Memory B cell (primary cell): ENCODE measurements around the gene CNTN6.

Source experiments
- ATAC-seq: fragments of 150-1000 bp; cut with Tn5 transposase; 2 replicates; pipeline ENCODE4 v1.10.0; 2021; ENCODE audit warnings: low read depth, mild to moderate bottlenecking, moderate library complexity
- DNase-seq, 2 donors: peaks; one replicate each; pipeline ENCODE4 v3.0.0; 2022; ENCODE audit warnings: low spot score in 2 of 2
- H3K27ac Mint-ChIP-seq: one replicate; pipeline ENCODE4 v1.8.0; 2022; ENCODE audit warnings: mild to moderate bottlenecking, moderate library complexity, mixed read lengths
- H3K27me3 Mint-ChIP-seq: one replicate; pipeline ENCODE4 v1.8.0; 2022; ENCODE audit warnings: mixed read lengths
- H3K36me3 Mint-ChIP-seq: one replicate; pipeline ENCODE4 v1.8.0; 2022; ENCODE audit warnings: mild to moderate bottlenecking, mixed read lengths
- H3K4me1 Mint-ChIP-seq: one replicate; pipeline ENCODE4 v1.8.0; 2022; ENCODE audit warnings: mixed read lengths
- H3K4me3 Mint-ChIP-seq: one replicate; pipeline ENCODE4 v1.8.0; 2022; ENCODE audit warnings: mild to moderate bottlenecking, moderate library complexity, mixed read lengths
- H3K9me3 Mint-ChIP-seq: one replicate; pipeline ENCODE4 v1.8.0; 2022; ENCODE audit warnings: mixed read lengths

CNTN6 gene

DNA sequence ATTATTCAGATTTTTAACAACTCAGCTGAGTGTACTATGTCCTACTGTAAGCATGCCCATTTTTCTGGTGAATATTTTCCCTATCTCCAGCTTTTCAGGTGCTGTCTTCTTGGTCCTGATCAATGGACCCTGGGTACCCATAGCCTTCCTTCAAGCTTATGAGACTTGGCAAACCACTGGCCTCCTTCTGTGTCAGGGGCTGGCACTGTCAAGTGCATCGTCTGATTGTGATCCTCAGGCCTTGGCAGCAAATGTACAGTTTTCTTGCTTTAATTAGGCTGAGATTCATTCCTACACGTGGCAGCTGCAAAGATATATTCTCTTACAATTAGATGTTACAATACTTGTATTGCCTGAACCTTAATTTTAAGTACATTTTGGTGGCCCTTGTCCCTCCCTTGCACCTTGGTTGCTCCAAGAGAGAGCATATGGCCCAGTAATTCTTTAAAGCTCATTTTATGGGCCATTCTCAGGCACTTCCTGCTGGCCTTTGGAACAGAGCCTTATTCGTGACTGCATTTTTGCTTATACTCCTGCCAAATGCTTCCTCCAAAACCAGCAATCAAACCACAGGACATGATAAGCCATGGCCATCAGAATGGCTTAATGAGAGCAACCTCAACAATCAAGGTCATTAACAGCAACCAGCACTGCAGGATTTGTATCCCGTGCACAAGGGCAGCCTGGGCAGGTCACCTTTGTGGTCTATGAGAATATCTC lies 179.9 kb downstream of the CNTN6 start:
- H3K4me3 Mint-ChIP-seq = no peak overlapping the region
- H3K36me3 Mint-ChIP-seq = no peaks in the 10 kb centered on the region
- ATAC-seq (no peak), DNase-seq (no peak)
- no peaks in the 10 kb centered on the region for H3K27me3 Mint-ChIP-seq
- no peaks in the 10 kb centered on the region for H3K9me3 Mint-ChIP-seq
- no peaks in the 10 kb centered on the region for H3K4me1 Mint-ChIP-seq
- no peak overlapping the region for H3K27ac Mint-ChIP-seq

DNA sequence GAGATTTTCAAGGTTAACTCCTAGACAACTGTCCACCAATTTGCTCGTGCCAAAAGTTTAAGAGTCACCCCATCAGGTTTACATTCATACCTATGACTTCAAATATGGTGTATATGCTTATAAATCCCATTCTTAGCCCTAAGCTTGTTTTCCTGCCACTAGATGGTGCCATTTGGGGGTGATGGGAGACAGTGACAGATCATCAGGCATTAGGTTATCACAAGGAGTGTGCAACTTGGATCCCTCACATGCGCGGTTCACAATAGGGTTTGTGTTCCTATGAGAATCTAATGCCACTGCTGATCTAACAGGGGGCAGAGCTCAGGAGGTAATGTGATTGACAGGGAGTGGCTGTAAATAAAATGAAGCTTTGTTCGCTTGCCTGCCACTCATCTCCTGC lies 182.7 kb downstream of the CNTN6 start:
- no peaks in the 10 kb centered on the region for H3K27me3 Mint-ChIP-seq
- H3K9me3 Mint-ChIP-seq = no peaks in the 10 kb centered on the region

DNA sequence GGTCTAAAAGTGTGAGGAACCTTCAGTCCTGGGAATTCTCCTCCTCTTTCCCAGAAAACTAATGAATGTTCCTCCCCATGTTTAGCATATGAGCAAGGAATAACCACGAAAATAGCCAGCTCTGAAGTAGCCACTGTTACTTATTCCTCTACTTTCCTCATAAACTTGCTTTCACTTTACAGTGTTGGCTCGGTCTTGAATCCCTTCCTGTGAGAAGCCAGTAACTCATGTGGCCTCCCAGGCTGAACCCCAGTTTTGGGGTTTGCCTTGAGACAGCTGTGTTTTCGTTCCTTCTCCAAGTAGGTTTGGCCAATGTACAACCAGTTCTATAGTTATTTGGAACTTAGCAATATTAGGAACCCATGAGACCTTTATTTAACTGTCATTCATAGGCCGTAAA lies 195.0 kb downstream of the CNTN6 start:
- Mint-ChIP-seq H3K27me3 (peaks cover 5% of the 10 kb centered on the region), H3K4me1 (no peaks in the 10 kb centered on the region), H3K9me3 (no peaks in the 10 kb centered on the region), H3K27ac (no peak overlapping the region), H3K36me3 (no peaks in the 10 kb centered on the region), H3K4me3 (no peak overlapping the region)
- DNase-seq (no peak), ATAC-seq (no peak)

More for the DNA sequence above, 182.7 kb downstream of the CNTN6 start:
- Mint-ChIP-seq H3K4me1 (no peaks in the 10 kb centered on the region), H3K27ac (no peak overlapping the region), H3K36me3 (no peaks in the 10 kb centered on the region), H3K4me3 (no peak overlapping the region)
- DNase-seq (peak; percentile 11 to 15), ATAC-seq (no peak)

DNA sequence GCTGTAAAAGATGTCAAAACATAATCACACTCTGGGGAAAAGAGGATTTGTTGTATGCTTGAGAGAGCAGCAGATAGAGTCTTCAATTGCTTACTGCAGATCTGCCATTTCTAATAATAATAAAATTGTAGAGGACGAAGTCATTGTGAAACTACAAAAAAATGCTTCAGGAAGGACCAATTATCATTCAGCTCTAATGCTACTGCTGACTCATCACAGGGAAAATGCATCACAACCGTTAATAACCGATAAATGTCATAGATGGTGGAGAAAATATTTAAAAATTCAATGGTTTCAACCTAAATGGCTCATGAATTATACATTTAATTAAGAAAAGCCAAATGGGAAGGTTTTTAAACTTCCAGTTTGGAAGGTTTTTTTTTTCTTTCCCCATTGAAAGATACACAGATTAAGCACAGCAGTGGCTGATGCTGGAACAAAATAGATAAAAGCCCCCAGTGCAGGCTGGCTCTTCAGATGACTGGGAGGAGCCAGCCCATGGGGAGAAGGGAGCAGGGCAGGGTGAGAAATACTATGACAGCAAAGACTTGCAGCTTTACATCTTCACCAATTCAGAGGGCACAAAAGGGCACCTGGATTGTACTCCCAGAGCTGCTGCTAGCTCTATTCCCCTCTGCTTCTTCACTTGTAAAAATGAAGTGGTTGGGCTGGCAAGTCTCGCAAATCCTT lies 196.1 kb downstream of the CNTN6 start:
- Mint-ChIP-seq H3K27me3 (peaks cover 7% of the 10 kb centered on the region), H3K4me3 (no peak overlapping the region), H3K4me1 (no peaks in the 10 kb centered on the region), H3K36me3 (no peaks in the 10 kb centered on the region), H3K9me3 (no peaks in the 10 kb centered on the region), H3K27ac (no peak overlapping the region)
- no peak for ATAC-seq
- no peak for DNase-seq

DNA sequence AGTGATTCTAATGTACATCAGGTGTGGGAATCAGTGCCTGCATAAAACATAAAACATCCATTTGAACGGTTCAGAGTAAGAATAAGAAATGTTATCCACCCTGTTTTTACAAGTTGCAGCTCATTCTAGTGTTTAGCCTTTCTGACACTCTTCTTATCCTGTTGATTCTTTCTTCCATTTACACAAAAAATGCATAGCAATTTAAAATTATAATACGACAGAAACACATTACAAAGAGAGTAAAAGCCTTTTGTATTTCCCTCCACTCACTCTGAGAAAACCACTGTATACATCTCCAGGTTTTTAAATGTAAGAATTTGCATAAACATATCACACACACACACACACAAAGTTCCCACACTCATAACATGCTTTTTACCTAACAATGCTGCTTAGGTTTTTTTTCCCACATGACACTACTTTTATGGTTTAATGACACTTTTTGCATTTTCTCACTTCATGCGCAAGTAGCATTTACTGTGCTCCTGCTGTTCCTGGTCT lies 199.8 kb downstream of the CNTN6 start:
- no peaks in the 10 kb centered on the region for H3K4me1 Mint-ChIP-seq
- ATAC-seq = no peak
- H3K9me3 Mint-ChIP-seq = no peaks in the 10 kb centered on the region
- no peak for DNase-seq
- no peak overlapping the region for H3K27ac Mint-ChIP-seq
- no peaks in the 10 kb centered on the region for H3K36me3 Mint-ChIP-seq
- H3K4me3 Mint-ChIP-seq = no peak overlapping the region
- peaks cover 7% of the 10 kb centered on the region for H3K27me3 Mint-ChIP-seq

DNA sequence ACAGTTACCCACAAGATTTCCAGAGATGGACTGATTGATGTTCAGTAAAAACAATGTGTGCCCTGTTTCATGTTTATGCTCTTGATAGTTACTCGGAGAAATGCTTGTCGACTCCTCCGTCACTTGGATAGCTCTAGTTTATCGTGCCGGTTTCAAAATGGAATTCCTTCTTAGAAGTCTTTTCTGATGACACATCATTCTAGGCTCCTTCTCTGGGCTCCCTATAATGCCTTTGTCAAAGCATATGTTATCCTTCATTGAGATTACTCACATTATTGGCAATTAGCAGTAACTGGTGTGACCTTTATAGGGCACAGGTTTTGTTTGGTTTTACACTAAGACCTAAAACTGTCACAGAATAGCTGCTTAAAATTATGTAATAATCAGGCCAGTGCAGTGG lies 201.8 kb downstream of the CNTN6 start:
- Mint-ChIP-seq H3K4me3 (no peak overlapping the region), H3K36me3 (no peaks in the 10 kb centered on the region), H3K27me3 (peaks cover 7% of the 10 kb centered on the region), H3K4me1 (no peaks in the 10 kb centered on the region), H3K27ac (no peak overlapping the region), H3K9me3 (no peaks in the 10 kb centered on the region)
- DNase-seq (no peak), ATAC-seq (no peak)

DNA sequence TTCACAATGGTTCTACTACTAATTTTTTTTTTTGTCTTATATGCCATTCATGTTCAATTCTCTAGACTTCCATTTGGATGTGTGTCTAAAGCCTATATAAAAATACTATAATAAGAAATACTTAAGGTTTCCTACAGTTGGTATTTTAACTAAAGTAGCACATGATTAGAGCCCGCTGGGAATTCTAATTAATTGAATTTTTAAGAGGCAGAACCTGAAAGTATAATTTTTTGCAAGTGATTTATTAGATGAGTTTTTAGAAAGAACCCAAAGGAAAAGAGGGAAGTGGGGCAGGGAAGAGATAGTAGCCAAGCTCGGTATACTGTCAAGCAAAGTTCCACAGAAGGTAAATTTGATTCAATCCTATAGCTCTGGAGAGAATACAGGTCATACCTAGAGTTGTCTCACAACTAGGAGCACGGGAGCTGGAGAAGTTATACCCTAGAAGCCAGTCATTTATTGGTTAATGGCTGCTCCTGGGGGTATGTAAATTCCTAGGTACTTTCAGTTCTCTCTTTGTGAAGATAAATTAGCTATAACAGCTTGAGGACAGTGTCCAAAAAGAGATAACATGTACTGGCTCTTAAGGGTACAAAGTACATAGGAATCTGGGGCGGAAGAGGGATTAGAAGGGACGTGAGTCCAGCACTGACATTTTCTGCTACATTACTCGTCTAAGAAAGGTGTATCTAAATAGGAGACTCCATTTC lies 225.6 kb downstream of the CNTN6 start:
- Mint-ChIP-seq H3K27ac (no peak overlapping the region), H3K27me3 (no peaks in the 10 kb centered on the region)
- ATAC-seq = peak; percentile 57

DNA sequence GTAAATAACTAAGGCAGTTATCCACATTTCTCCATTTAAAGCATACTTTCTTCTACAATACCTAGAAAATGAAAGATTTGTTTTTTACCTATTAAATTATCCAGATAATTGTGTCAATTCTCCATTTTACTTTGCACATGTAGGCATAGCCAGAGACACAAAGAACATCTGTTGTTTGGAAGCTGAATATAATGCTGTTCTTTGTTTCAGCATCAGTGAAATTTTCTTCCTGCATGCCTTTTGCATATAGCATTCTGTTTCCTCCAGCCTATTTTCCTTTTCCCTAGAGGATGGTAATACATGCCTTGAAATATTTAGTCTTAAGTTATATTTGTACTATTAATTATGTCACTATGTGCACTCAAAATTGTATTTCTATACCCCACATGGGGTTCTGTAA lies 233.7 kb downstream of the CNTN6 start:
- Mint-ChIP-seq H3K9me3 (no peaks in the 10 kb centered on the region), H3K27me3 (peaks cover 3% of the 10 kb centered on the region), H3K4me1 (peaks cover 2% of the 10 kb centered on the region), H3K36me3 (no peaks in the 10 kb centered on the region), H3K27ac (no peak overlapping the region), H3K4me3 (no peak overlapping the region)
- ATAC-seq = no peak
- DNase-seq = no peak

More for the DNA sequence above, 225.6 kb downstream of the CNTN6 start:
- H3K9me3 Mint-ChIP-seq = peaks cover 1% of the 10 kb centered on the region
- no peaks in the 10 kb centered on the region for H3K36me3 Mint-ChIP-seq
- no peak for DNase-seq
- peaks cover 6% of the 10 kb centered on the region for H3K4me1 Mint-ChIP-seq
- peak overlapping the region; percentile 8 for H3K4me3 Mint-ChIP-seq

DNA sequence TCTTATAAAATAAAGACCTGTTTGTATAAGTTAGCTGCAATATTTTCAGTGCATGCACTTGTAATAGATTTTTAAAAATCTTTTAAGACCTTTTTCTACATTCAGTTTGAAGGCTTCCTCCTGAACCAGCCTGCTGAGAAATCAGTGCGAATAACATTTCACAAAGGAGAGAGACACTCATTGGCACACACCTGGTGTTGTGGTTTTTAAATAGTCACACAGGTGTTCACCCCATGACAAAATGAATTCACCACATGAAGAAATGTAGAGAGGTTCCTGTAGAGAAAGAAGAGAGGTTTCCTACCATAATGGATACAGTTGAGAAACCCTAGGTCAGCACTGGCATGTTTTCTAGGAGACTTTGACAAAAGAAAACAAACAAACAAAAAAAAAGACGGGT lies 237.3 kb downstream of the CNTN6 start:
- H3K4me1 Mint-ChIP-seq = peaks cover 2% of the 10 kb centered on the region
- DNase-seq = no peak
- no peak overlapping the region for H3K4me3 Mint-ChIP-seq

DNA sequence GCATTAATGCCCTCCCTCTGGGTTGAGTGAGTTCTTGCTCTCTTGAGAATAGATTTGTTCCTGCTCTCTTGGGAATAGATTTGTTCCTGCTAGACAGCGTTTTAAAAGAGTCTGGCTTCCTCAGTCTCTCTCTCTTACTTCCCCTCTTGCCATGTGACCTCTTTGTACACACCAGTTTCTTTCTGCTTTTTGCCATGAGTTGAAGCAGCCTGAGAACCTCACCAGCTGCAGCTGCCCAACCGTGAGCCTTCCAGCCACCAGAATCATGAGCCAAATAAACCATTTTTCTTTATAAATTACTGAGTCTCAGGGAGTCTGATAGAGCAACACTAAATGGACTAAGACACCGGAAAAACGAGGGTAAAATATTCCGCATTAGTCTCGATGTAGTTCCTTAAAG lies 253.6 kb downstream of the CNTN6 start:
- H3K27ac Mint-ChIP-seq = no peak overlapping the region
- no peak overlapping the region for H3K4me3 Mint-ChIP-seq
- H3K9me3 Mint-ChIP-seq = no peaks in the 10 kb centered on the region
- H3K36me3 Mint-ChIP-seq = no peaks in the 10 kb centered on the region
- ATAC-seq (peak; percentile 53), DNase-seq (no peak)
- no peaks in the 10 kb centered on the region for H3K27me3 Mint-ChIP-seq
- no peaks in the 10 kb centered on the region for H3K4me1 Mint-ChIP-seq

More for the DNA sequence above, 237.3 kb downstream of the CNTN6 start:
- no peak overlapping the region for H3K27ac Mint-ChIP-seq
- no peak for ATAC-seq
- H3K27me3 Mint-ChIP-seq = no peaks in the 10 kb centered on the region
- peaks cover 1% of the 10 kb centered on the region for H3K9me3 Mint-ChIP-seq
- H3K36me3 Mint-ChIP-seq = no peaks in the 10 kb centered on the region

DNA sequence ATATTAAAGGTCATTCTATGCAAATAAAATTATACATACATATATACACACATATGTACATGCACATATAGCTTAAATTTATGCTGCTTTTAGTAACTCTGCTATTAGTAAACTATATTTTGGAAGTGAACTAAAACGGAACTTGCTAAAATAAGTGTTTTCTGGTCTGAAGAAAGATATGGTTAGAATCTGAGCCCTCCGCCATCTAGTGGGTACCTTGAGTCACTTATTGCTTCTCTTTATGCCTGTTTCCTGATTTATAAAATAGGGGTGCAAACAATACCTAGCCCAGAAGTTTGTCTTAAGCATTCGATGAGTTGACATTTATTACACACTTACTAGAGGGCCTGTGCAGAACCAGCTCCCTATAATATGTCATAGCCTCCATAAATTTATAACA lies 255.7 kb downstream of the CNTN6 start:
- no peak overlapping the region for H3K27ac Mint-ChIP-seq
- DNase-seq (no peak), ATAC-seq (no peak)
- H3K4me1 Mint-ChIP-seq = no peaks in the 10 kb centered on the region
- no peak overlapping the region for H3K4me3 Mint-ChIP-seq
- H3K36me3 Mint-ChIP-seq = no peaks in the 10 kb centered on the region
- H3K27me3 Mint-ChIP-seq = no peaks in the 10 kb centered on the region
- H3K9me3 Mint-ChIP-seq = no peaks in the 10 kb centered on the region

DNA sequence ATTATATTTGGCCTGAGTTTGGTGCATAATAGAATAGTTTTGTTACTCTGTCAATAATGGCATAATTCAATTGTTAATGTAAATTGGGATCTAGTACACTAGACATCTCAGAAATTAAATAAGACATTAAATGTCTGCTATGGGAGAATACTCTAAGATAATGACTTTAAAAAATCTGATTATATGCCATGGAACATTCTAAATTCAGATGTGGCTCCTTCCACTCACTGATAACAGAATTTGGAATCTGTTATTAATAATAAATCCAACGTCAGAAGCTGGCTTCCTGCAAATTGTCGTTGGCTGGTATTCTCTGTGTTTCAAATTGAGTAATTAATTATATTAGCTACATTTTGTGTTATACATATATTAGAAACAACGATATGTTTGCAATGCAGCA lies 258.1 kb downstream of the CNTN6 start:
- Mint-ChIP-seq H3K9me3 (no peaks in the 10 kb centered on the region), H3K27me3 (no peaks in the 10 kb centered on the region), H3K4me1 (no peaks in the 10 kb centered on the region), H3K4me3 (no peak overlapping the region), H3K36me3 (no peaks in the 10 kb centered on the region), H3K27ac (no peak overlapping the region)
- no peak for DNase-seq
- no peak for ATAC-seq

DNA sequence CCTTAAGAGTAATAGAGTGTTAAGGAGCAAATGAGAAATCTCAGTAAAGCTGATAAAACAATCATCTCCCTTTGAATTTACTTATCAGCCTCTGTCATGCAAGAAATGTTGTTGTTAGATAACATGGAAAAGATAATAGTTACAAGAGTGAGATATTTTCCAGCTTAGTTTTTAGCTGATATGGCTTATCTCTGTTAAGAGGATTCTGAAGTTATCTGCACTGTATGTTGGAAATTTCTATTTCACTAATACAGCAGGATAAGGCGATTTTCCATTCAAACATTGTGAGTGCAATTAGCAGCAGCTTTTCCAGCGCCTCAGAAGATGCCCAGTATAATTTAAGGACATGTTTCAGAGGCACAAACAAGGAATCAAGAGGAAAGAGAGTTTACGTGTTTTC lies 262.9 kb downstream of the CNTN6 start:
- no peak for ATAC-seq
- Mint-ChIP-seq H3K9me3 (no peaks in the 10 kb centered on the region), H3K4me1 (no peaks in the 10 kb centered on the region), H3K27ac (no peak overlapping the region), H3K36me3 (no peaks in the 10 kb centered on the region), H3K4me3 (no peak overlapping the region), H3K27me3 (peaks cover 2% of the 10 kb centered on the region)
- no peak for DNase-seq

DNA sequence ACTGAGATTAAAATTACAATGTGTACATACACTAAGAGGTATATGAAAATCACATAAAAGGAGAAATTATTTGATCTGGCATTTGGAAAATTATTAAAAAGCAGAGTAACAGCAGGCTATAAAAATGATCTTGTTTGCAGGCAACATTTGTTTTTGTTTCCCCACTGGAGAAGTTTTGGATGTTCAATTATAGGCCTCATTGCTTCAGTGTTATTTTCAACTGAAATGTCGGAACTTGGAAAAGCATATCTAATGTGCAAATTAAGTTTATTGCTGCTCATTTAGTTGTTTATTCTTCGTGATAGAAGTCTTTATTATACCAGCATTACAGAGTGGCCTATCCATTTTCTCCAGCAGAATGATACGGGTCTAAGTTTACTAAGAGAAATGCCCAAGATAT lies 263.3 kb downstream of the CNTN6 start:
- Mint-ChIP-seq H3K36me3 (no peaks in the 10 kb centered on the region), H3K27ac (no peak overlapping the region), H3K4me3 (no peak overlapping the region), H3K9me3 (no peaks in the 10 kb centered on the region), H3K4me1 (no peaks in the 10 kb centered on the region), H3K27me3 (peaks cover 2% of the 10 kb centered on the region)
- no peak for DNase-seq
- ATAC-seq = no peak
